Left ventricle myocardium inferior (tissue), 1 donor: ENCODE data around the gene VAT1. TPM values are rescaled to one million over a fixed set of nuclear protein-coding genes. Genes with fewer than 3 reads are reported as not detected.

Source experiments
- DNase-seq: peaks from one replicate; pipeline ENCODE4 v3.0.0-alpha.2; 2020
- H3K27ac ChIP-seq: fragments of 200-600 bp; replicated peaks from 2 replicates; pipeline ENCODE4 v1.8.0; 2021
- H3K27me3 ChIP-seq: fragments of 200-600 bp; 2 replicates; pipeline ENCODE4 v1.8.0; 2021; ENCODE audit warnings: low read depth
- H3K36me3 ChIP-seq: fragments of 200-600 bp; 2 replicates; pipeline ENCODE4 v1.8.0; 2021
- H3K4me1 ChIP-seq: fragments of 200-600 bp; 2 replicates; pipeline ENCODE4 v1.8.0; 2021
- H3K4me3 ChIP-seq: fragments of 200-600 bp; 2 replicates; pipeline ENCODE4 v1.8.0; 2021; ENCODE audit warnings: mild to moderate bottlenecking, moderate library complexity
- H3K9me3 ChIP-seq: fragments of 200-600 bp; replicated peaks from 2 replicates; pipeline ENCODE4 v1.8.0; 2021
- CTCF ChIP-seq: fragments of 200-600 bp; IDR thresholded peaks from 2 replicates; pipeline ENCODE4 v1.8.0; 2021; ENCODE audit warnings: antibody characterized with exemption, mild to moderate bottlenecking, borderline replicate concordance
- intact Hi-C: fragments of 100-400 bp; cut with micrococcal nuclease; formaldehyde crosslinking; loops from one replicate; pipeline ENCODE4 v1.11.0; 2022
- total RNA-seq: library from RNA; stranded (reverse); fragmentation: NEBNext Ultra II Directional; extraction: Animal tissue kit (Norgen Biotek cat#: 25700); gene quantifications from one replicate; pipeline ENCODE4 v1.2.1, GENCODE V29; 2021
- donor health status: DM: no; HTN: yes; CAD: no; lungs with severe emphysema.

Gene VAT1
- total RNA-seq, 1 donor from 2014 or later: 68.2 TPM

GRCh38 chr17:43015579-43015978 is 6.6 kb downstream of the VAT1 start:
- Histone ChIP-seq H3K9me3 (no peaks in the 10 kb centered on the region), H3K27ac (peak overlapping the region; percentile 86), H3K4me1 (peaks cover 91% of the 10 kb centered on the region), H3K27me3 (no peaks in the 10 kb centered on the region), H3K4me3 (peak overlapping the region; percentile 25), H3K36me3 (peaks cover 45% of the 10 kb centered on the region)
- DNase-seq: peak; percentile 72
- intact Hi-C loops: no loop called here
- no peak for TF ChIP-seq CTCF

DNA sequence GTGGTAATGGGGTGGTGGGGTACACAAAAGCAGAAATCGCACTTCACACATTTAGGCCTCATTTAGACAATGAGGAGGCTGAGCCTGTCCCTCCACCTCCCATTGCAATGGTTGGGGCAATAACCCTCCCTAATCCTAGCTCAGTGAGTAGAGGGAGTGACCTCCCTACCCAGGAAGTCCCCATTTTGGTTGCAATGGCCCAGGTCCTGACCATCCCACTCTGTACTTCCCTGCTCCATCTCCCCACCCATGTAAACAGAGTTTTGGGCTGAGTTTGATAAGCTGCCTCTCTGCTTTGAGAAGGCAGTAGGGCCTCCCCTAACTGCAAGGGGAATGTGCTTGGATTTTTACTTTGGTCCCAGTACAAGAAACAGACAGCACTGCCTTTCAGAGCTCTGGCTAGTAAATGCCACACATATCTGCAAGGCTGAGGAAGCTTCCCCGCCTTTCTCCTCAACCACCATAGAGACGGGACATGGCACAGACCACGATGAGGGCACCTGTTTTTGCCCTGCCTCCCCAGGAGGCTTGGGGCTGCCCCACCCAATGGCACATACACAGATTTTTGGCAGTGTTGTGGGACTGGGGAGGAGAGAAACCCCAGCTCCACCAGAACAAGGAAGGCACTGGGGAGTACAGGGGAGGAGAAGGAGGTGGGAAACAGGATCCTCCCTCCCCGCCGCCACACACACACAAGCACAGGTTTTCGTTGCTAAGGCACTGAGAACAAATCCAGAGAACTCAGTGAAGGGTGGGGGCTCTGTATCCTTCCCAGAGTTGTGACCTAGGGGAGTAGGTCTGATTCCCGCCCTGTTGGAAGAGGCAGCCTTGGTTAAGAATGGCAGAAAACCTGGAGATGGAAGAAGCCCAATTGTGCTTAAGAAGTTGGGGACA is 7.3 kb downstream of the VAT1 start:
- H3K27me3 ChIP-seq: no peaks in the 10 kb centered on the region
- peaks cover 45% of the 10 kb centered on the region for H3K36me3 ChIP-seq
- H3K9me3 ChIP-seq: no peaks in the 10 kb centered on the region
- H3K4me3 ChIP-seq: no peak overlapping the region
- H3K4me1 ChIP-seq: peaks cover 91% of the 10 kb centered on the region
- no peak for TF ChIP-seq CTCF
- peak overlapping the region; percentile 86 for H3K27ac ChIP-seq
- no peak for DNase-seq
- intact Hi-C loops: no loop called here

- Histone ChIP-seq H3K4me3 (peak overlapping the region; percentile 6), H3K9me3 (no peaks in the 10 kb centered on the region), H3K4me1 (peaks cover 90% of the 10 kb centered on the region), H3K36me3 (peaks cover 45% of the 10 kb centered on the region), H3K27ac (peak overlapping the region; percentile 86), H3K27me3 (no peaks in the 10 kb centered on the region)
- no peak for TF ChIP-seq CTCF
- no peak for DNase-seq
- intact Hi-C loops: no loop called here
Observed at GRCh38 chr17:43014020-43014648, 8.1 kb downstream of the VAT1 start.

DNA sequence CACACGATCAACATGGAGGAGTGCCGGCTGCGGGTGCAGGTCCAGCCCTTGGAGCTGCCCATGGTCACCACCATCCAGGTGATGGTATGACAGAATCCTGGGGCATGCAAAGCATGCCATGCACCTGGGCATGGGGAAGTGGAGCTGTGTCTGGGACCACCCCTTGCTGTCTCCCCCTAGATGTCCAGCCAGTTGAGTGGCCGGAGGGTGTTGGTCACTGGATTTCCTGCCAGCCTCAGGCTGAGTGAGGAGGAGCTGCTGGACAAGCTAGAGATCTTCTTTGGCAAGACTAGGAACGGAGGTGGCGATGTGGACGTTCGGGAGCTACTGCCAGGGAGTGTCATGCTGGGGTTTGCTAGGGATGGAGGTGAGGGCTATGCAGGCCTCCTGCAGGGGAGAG is 8.9 kb downstream of the VAT1 start:
- H3K27me3 ChIP-seq: no peaks in the 10 kb centered on the region
- no peak for DNase-seq
- H3K4me3 ChIP-seq: no peak overlapping the region
- H3K27ac ChIP-seq: peak overlapping the region; percentile 86
- no peak for TF ChIP-seq CTCF
- intact Hi-C loops: no loop called here
- no peaks in the 10 kb centered on the region for H3K9me3 ChIP-seq
- peaks cover 90% of the 10 kb centered on the region for H3K4me1 ChIP-seq
- peaks cover 41% of the 10 kb centered on the region for H3K36me3 ChIP-seq

- intact Hi-C loops: no loop called here
- Histone ChIP-seq H3K4me3 (no peak overlapping the region), H3K27me3 (no peaks in the 10 kb centered on the region), H3K36me3 (peaks cover 30% of the 10 kb centered on the region), H3K9me3 (no peaks in the 10 kb centered on the region), H3K4me1 (peaks cover 99% of the 10 kb centered on the region), H3K27ac (peak overlapping the region; percentile 86)
- DNase-seq: no peak
- no peak for TF ChIP-seq CTCF
Observed at GRCh38 chr17:43011728-43012472, 10.3 kb downstream of the VAT1 start.
